Ectodermal cell (in vitro differentiated cells): Measurements from ENCODE around the gene ARRDC3.

Experiments used
- H3K27ac ChIP-seq: 2 replicates; pipeline ENCODE4 v1.7.0; 2013; ENCODE audit warnings: mild to moderate bottlenecking, low read depth, low read length; ENCODE audit not compliant: insufficient read depth, poor library complexity, severe bottlenecking
- H3K27me3 ChIP-seq: 2 replicates; pipeline ENCODE4 v1.7.0; 2013; ENCODE audit warnings: mild to moderate bottlenecking, low read length; ENCODE audit not compliant: insufficient read depth, control insufficient read depth, poor library complexity, severe bottlenecking
- H3K36me3 ChIP-seq: one replicate; pipeline ENCODE4 v1.7.0; 2013; ENCODE audit warnings: low read length; ENCODE audit not compliant: control insufficient read depth, insufficient read depth
- H3K4me1 ChIP-seq: one replicate; pipeline ENCODE4 v1.7.0; 2013; ENCODE audit warnings: low read length; ENCODE audit not compliant: control insufficient read depth, insufficient read depth
- H3K4me3 ChIP-seq: 2 replicates; pipeline ENCODE4 v1.7.0; 2013; ENCODE audit warnings: low read depth, low read length, control low read depth; ENCODE audit not compliant: insufficient read depth
- H3K9me3 ChIP-seq: 2 replicates; pipeline ENCODE4 v1.7.0; 2013; ENCODE audit warnings: mild to moderate bottlenecking, low read length, moderate library complexity; ENCODE audit not compliant: control insufficient read depth
- WGBS, 2 experiments: methylation state at CpG; one replicate each; pipeline ENCODE4 v1.1.7; 2013; ENCODE audit warnings: missing lambda C conversion rate in 2 of 2; 5-methylcytosine and 5-hydroxymethylcytosine counted together

ARRDC3 gene

DNA sequence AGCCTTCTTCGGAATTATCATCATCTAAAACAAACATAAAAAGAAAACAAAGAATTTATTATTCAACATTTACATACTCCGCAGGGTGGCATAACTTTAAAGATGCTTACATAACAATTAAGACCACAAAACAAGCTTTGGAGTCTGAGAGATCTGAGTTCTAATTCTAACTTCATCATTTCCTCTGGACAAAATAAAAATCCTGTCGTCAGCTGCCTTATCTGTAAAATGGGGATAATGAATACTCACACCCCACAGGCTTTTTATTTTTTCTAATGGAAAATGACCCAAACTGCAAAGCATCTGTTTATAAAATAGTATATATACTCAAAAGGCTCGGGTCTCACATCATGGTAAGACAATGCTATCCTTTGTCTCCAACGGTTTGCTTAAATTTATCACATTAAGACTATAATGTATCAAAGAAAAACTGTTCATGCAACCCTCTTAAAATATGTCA, 4.3 kb downstream of the ARRDC3 start:
- 83 to 85% methylated on average over 2 to 4 of the region's 5 CpGs for WGBS, 2 experiments
- H3K9me3 ChIP-seq: no peaks in the 10 kb centered on the region
- H3K27me3 ChIP-seq: no peaks in the 10 kb centered on the region
- H3K4me1 ChIP-seq: peaks cover 4% of the 10 kb centered on the region
- H3K4me3 ChIP-seq: peak overlapping the region; percentile 2
- H3K27ac ChIP-seq: peak overlapping the region; percentile 100
- peaks cover 18% of the 10 kb centered on the region for H3K36me3 ChIP-seq

DNA sequence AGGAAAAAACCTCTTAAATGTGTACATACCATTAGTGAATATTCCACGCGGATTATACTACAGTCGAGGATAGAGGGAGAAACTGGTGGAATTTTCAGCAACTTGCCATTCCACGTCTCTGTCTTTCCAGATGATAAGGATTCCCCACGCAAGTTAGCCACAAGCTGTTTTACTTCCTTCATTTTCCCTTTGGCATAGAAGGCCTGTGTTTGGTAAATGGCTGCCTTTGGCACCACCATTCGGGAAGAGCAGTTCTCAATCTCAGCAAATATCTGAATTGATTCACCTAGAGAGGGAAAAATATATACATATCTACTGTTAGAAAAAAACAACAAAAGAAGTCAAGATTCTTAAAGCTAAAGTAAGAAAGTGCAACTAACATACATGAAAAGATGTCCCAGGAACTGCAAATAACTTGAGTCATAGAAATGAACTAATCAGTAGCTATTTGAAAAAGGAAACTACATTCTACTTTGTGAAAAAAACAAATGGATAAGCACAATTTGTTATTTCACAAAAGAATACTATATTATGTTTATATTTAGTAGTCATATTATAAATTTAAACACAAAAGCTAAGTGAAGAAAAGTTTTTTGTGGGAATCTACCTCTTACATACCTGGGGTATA, 8.1 kb downstream of the ARRDC3 start:
- H3K4me1 ChIP-seq: peaks cover 4% of the 10 kb centered on the region
- 93% methylated on average over 5 to 6 of the region's 6 CpGs for WGBS, 2 experiments
- no peaks in the 10 kb centered on the region for H3K27me3 ChIP-seq
- H3K9me3 ChIP-seq: no peaks in the 10 kb centered on the region
- H3K4me3 ChIP-seq: no peak overlapping the region
- no peak overlapping the region for H3K27ac ChIP-seq
- H3K36me3 ChIP-seq: peaks cover 48% of the 10 kb centered on the region

DNA sequence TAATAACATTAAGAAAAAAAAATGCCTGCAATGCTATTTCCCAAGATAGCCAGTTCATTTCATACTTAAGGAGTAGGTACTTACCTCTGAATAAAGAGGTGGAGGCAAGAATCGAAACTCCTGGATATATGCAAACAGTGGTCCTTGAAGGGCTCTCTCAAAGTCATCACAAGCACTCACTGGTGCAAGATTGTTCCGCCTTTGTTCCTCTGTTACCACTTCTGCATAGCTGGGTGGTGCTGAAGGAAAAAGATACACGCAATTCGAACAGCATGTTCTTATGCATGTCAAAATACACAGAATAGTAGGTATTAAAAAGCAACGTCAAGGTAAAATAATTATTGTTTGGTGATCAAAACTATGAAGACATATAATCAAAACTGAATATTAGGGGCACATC, 9.5 kb downstream of the ARRDC3 start:
- Histone ChIP-seq H3K27me3 (no peaks in the 10 kb centered on the region), H3K9me3 (no peaks in the 10 kb centered on the region), H3K36me3 (peaks cover 48% of the 10 kb centered on the region), H3K4me3 (no peak overlapping the region), H3K4me1 (peaks cover 1% of the 10 kb centered on the region), H3K27ac (no peak overlapping the region)
- WGBS, 2 experiments: 97 to 99% methylated on average over 4 to 5 of the region's 5 CpGs

DNA sequence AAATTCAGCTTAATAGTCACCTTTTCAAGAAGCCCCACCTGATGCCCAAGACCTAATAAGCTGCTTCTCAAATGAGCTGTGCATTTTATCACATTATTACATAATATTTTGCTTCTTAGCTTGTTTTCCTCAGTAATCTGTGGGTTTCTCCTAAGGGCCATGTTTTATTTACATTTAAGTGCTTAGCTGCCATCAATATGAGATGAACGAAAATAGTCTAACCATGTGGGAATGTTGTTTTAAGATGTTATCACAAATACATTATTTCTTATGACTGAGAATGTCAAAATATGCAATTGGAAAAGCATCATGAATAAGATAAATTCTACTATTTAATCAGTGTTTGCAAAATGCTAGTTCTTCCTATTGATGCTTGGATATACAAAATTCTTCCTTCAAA, 10.1 kb downstream of the ARRDC3 start:
- H3K4me1 ChIP-seq: no peaks in the 10 kb centered on the region
- H3K27ac ChIP-seq: no peak overlapping the region
- H3K9me3 ChIP-seq: no peaks in the 10 kb centered on the region
- no peak overlapping the region for H3K4me3 ChIP-seq
- H3K27me3 ChIP-seq: no peaks in the 10 kb centered on the region
- peaks cover 48% of the 10 kb centered on the region for H3K36me3 ChIP-seq
- WGBS, 2 experiments: 100% methylated on average over 1 of the region's 1 CpG; no CpG with 5 or more reads in 1 of the 2 experiments

DNA sequence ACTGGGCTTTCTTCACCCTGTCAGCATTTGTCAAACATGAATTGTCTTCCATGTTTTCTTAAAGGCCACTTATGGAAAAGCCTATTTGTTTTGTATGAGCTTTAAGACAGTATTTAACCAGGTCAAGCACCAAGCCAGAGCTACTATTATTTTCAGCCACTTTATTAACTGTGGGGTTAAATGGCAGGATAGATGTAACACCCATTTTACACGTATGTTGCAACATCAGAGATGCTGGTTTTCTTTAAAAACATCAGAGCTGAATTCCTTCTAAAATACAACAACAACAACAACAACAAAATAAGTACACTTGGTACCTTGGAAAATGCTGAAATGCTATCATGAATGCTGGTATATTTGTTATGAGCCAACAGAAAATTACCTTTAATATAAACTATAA, 13.6 kb downstream of the ARRDC3 start:
- no peak overlapping the region for H3K4me3 ChIP-seq
- H3K4me1 ChIP-seq: no peaks in the 10 kb centered on the region
- H3K27ac ChIP-seq: no peak overlapping the region
- WGBS, 2 experiments: 73 to 91% methylated on average over 1 of the region's 1 CpG
- H3K9me3 ChIP-seq: no peaks in the 10 kb centered on the region
- H3K36me3 ChIP-seq: peaks cover 34% of the 10 kb centered on the region
- no peaks in the 10 kb centered on the region for H3K27me3 ChIP-seq

DNA sequence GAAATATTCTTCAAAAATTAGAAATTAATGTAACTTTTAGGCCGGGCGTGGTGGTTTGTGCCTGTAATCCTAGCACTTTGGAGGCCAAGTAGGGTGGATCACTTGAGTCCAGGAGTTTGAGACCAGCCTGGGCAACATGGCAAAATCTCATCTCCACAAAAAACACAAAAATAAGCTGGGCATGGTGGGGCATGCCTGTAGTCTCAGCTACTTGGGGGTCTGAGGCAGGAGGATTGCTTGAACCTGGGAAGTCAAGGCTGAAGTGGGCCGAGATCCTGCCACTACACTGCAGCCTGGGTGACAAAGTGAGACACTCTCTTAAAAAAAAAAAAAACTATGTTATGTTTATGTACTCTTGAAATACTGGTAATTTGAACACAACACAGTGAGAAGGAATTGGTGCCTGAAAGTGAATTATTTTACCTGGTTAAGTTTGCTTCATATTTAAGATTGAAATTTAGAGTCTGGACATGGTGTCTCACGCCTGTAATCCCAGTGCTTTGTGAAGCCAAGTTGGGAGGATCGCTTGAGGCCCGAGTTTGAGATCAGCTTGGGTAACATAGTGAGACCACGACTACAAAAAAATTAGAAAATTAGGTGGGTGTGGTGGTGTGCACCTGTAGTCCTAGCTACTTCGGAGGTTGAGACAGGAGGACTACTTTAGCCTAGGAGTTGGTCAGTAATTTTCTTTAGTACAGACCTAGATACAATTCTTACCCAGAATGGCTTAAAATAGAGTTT, 15.0 kb downstream of the ARRDC3 start:
- Histone ChIP-seq H3K4me1 (no peaks in the 10 kb centered on the region), H3K4me3 (no peak overlapping the region), H3K9me3 (no peaks in the 10 kb centered on the region), H3K36me3 (peaks cover 23% of the 10 kb centered on the region), H3K27me3 (no peaks in the 10 kb centered on the region), H3K27ac (no peak overlapping the region)
- 84 to 94% methylated on average over 8 of the region's 8 CpGs for WGBS, 2 experiments

DNA sequence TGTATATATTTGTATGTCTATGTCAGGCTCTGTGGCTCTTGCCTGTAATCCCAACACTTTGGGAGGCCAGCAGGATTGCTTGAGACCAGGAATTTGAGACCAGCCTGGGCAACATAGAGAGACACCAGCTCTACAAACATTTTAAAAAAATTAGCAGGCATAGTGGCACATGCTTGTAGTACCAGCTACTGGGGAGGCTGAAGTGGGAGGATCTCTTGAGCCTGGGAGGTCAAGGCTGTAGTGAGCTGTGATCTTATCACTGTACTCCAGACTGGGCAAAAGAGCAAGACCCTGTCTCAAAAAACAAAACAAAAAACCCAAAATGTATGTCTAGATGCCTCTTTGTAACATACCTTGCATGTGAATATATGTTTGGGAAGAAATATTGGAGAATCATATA, 15.8 kb downstream of the ARRDC3 start:
- Histone ChIP-seq H3K27me3 (no peaks in the 10 kb centered on the region), H3K9me3 (no peaks in the 10 kb centered on the region), H3K4me3 (no peak overlapping the region), H3K27ac (no peak overlapping the region), H3K36me3 (peaks cover 19% of the 10 kb centered on the region), H3K4me1 (no peaks in the 10 kb centered on the region)

DNA sequence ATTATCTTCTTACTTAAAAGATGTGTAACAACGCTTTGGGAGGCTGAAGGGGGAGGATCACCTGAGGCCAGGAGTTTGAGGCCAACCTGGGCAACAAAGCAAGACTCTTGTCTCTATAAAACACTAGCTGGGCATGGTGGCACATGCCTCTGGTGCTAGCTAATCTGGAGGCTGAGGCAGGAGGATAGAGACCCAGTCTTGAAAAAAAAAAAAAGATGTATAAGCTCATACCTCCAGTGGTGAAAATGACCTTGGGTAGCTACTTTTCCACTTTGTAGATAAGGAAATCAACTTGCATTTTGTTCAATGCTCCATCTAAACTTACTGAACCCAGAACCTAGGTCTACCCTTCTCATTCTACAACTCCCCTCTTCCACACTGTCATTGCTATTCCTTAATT, 16.6 kb downstream of the ARRDC3 start:
- H3K36me3 ChIP-seq: peaks cover 13% of the 10 kb centered on the region
- no peak overlapping the region for H3K4me3 ChIP-seq
- no peak overlapping the region for H3K27ac ChIP-seq
- no peaks in the 10 kb centered on the region for H3K9me3 ChIP-seq
- no peaks in the 10 kb centered on the region for H3K4me1 ChIP-seq
- 92 to 100% methylated on average over 1 of the region's 1 CpG for WGBS, 2 experiments
- H3K27me3 ChIP-seq: no peaks in the 10 kb centered on the region

DNA sequence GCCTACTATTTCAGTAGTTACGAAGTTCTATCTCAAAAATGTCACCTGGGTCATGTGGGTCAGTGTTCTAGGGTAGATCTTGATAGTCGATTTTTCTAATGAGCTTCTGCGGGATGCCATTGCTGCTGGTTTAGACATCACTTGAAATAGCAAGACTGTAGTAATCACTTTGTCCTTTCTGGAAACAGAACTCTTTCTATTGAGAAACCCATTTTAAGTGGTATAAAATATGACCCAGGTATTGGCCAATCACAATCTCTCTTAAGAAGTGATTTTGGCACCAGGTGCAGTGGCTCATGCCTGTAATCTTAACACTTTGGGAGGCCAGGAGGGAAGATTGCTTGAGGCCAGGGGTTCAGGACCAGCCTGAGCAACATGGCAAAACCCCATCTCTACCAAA, 17.6 kb downstream of the ARRDC3 start:
- peaks cover 3% of the 10 kb centered on the region for H3K36me3 ChIP-seq
- WGBS, 2 experiments: 93 to 97% methylated on average over 3 of the region's 3 CpGs
- no peaks in the 10 kb centered on the region for H3K4me1 ChIP-seq
- H3K9me3 ChIP-seq: no peaks in the 10 kb centered on the region
- H3K27ac ChIP-seq: no peak overlapping the region
- no peak overlapping the region for H3K4me3 ChIP-seq
- H3K27me3 ChIP-seq: no peaks in the 10 kb centered on the region

DNA sequence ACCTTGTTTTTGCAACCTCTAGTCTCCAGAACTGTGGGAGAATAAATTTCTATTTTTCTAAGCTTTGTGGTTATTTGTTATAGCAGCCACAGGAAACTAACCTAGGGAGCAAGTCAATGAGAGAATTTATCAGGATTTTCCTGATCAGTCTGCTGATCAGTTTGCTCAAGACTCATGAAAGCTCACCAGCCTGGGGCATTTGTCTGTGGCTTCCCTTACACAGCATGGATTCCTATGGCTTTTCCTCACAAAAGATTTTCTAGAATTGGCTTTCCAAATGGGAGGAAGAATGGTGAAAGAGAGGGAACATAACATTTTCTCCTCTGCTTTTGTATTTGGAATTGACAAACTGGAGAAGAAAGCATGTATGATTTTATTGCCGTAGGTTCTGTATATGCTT, 20.2 kb downstream of the ARRDC3 start:
- WGBS, 2 experiments: 90 to 100% methylated on average over 1 of the region's 1 CpG
- H3K27me3 ChIP-seq: no peaks in the 10 kb centered on the region
- H3K27ac ChIP-seq: no peak overlapping the region
- H3K36me3 ChIP-seq: no peaks in the 10 kb centered on the region
- H3K9me3 ChIP-seq: no peaks in the 10 kb centered on the region
- H3K4me3 ChIP-seq: no peak overlapping the region
- no peaks in the 10 kb centered on the region for H3K4me1 ChIP-seq
